ENCODE measurements around the gene TUBG1. TPM values are rescaled to one million over a fixed set of nuclear protein-coding genes. Genes with fewer than 3 reads are reported as not detected.

TUBG1 gene
- total and polyA plus RNA-seq, 2 of the 8 experiments (the other 6 are each of a cell fraction or from before 2014, with no cell fraction given): 109 to 208 TPM

GRCh38 chr17:42578282-42578869 lies 31.1 kb upstream of the TUBG1 start (continued):
- TF ChIP-seq RBBP5 (IDR thresholded peaks at IDR 0.05; ENCODE audit: borderline replicate concordance, low read depth, low read length) (no peak), CBX8 (IDR thresholded peaks at IDR 0.05; ENCODE audit: borderline replicate concordance, low read depth, low read length) (no peak), CHD2 (IDR thresholded peaks at IDR 0.05; ENCODE audit: low read length) (no peak), TAF7 (optimal IDR thresholded peaks at IDR 0.05; ENCODE audit: borderline replicate concordance, low read depth, low read length) (no peak), SIRT6 (IDR thresholded peaks at IDR 0.05; ENCODE audit: low read length) (no peak), GABPA (IDR thresholded peaks at IDR 0.05; ENCODE audit: borderline replicate concordance, insufficient read depth, low read length) (no peak), E2F6 (IDR thresholded peaks at IDR 0.05) (no peak), CBX5 (IDR thresholded peaks at IDR 0.05; ENCODE audit: low read depth, low read length) (no peak), BCL11A (IDR thresholded peaks at IDR 0.05; ENCODE audit: low read depth in 2 of 2, low read length in 2 of 2) (no peak), ATF3 (IDR thresholded peaks at IDR 0.05; ENCODE audit: insufficient read depth, low read depth, low read length) (no peak), GTF2F1 (IDR thresholded peaks at IDR 0.05; ENCODE audit: borderline replicate concordance, low read depth, low read length) (no peak), BRCA1 (IDR thresholded peaks at IDR 0.05; ENCODE audit: low read depth, low read length) (no peak), KDM4A (IDR thresholded peaks at IDR 0.05; ENCODE audit: low read depth, low read length, severe bottlenecking) (no peak), TAF1 (IDR thresholded peaks at IDR 0.05; ENCODE audit: low read depth, low read length) (no peak), SAP30 (IDR thresholded peaks at IDR 0.05; ENCODE audit: insufficient read depth, insufficient replicate concordance, low read length) (peak; percentile 15)

All from H1 (cell line).